HG02870 (cell line): ENCODE results near the gene CRYBG2.
"Not testable (repeated sequence)": the region's sequence is repeated elsewhere in the genome, so short reads cannot be mapped to it uniquely, and the experiment has no call there.

ENCODE experiments used
- ATAC-seq: cut with Tn5 transposase; IDR thresholded peaks from one replicate; pipeline ENCODE4 v1.9.1; 2021; ENCODE audit warnings: mild to moderate bottlenecking, moderate library complexity; ENCODE audit not compliant: unreplicated experiment

CRYBG2 gene, protein sequence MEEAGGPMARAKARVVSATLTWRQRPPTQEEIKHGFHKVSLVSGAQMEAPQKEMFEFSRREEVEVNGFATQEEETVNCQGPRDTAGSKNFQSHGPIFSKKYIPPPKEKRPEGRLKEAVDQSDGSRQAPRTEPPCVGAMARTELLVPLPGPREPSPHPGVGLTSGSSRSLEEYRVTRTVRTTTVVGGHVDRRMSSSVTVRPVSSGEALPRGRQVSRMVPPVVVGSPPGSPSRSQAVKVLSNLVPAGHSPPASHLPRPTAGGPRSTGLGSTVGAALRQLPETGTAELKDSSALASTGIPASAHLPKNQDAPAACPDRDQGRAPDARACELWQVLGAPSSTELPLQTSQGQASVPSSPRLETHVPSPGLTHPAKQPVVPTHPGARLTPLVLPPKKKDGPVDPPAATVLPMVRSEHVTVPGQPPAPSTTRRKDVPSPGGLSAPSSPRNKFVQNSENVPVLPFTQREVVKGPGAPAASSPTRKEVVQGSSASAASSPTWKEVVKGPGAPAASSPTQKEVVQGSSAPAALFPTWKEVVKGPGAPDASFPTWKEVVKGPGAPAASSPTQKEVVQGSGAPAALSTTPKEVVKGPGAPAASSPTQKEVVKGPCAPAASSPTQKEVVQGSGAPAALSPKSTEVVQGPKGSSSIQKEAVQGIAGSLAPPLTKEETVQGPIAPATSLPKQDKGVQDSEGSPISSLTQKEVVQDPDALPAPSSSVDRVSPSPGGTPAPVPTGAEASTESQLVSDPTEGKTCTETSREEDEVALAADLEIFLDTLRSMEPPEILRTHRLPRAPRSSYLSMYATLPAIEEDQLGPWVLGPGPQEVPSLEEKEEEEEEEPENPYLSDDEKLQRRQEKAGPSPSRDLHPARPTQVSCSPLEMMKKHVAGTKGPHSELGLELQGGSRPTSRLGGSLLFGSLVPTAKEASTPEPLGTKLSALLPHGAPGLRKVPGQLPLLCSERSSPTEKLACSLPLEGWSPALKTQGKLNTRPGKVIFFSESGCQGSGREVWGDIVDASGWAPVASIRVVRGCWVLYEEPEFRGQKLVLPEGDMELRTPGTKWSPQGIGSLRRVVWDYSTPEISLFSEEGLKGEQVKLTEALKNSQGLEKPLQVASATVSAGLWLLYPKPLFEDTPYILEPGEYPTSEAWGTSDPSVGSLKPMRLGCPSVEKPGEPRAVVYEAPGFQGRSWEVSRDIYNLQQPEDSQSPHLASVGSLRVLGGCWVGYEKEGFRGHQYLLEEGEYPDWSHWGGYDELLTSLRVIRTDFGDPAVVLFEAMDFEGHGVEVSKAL (N-terminal part only)

DNA sequence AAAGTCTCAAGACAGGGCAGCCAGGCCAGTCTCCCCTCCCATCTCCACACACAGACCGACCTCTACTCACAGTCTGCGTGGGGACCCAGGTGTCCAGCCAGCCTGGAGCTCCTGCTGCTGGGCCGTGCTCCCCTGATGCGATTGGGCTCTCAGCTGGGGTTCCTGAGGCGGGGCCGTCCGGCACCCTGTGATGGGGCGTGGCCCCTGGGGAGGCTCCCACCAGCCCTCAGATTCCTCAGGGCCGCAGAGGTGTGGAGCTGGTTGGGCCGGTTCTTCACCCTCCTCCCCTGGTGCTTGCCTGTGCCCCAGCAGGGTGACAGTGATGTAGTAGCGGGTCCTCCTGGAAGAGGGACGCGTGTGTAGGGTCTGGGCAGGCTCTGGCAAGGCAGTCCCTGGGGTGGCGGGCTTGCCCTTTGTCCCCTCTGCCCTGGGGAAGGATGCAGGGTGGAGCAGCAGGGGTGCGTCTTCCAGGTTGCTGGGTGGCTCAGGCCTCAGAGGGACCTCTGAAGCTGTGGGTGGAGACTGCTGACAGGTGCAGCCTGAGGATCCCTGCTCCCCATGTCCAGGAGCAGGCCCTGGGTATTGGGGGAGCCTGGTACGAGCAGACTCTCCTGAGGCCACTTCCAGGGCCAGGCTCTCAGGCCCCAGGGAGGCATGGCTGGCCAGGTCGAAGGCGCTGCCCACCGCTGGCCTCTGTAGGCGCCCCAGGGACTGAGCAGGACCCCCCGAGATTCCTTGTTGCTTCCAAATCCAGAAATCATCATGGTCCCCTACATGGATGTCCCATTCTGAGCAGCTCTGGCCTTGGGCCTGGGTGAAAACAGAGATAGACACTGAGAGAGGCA lies at the start of gene CRYBG2:
CRYBG2 (minus strand) TSS at position 155 of the 845 bp plus-strand sequence. CDS start 7,473 bp downstream, outside the sequence.
- ATAC-seq, result no peak

GRCh38 chr1:26403656-26404055 lies 49.7 kb upstream of the CRYBG2 start:
- no peak for ATAC-seq

DNA sequence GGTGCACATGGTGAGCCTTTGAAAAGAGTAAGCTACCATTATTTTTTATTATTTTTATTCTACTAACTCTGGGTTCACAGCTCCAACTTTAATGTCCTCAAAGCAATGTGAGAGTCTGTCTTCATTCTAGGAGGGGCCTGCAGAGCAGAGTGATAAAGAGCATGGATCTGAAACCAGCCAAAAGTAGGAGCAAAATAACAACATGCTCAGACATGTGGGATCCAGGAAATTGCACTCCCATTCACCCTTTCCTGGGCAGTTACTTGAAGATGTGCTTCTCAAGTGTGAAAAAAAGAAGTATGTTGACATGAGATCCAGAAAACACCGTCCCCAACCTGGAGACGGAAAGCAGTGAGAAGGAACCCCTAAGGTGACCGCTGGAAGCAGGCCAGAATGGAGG lies 48.0 kb upstream of the CRYBG2 start:
- ATAC-seq, result no peak

- ATAC-seq, result no peak
Observed at GRCh38 chr1:26399034-26399433, 45.1 kb upstream of the CRYBG2 start.

- ATAC-seq, result no peak
Observed at GRCh38 chr1:26395754-26396153, 41.8 kb upstream of the CRYBG2 start.

DNA sequence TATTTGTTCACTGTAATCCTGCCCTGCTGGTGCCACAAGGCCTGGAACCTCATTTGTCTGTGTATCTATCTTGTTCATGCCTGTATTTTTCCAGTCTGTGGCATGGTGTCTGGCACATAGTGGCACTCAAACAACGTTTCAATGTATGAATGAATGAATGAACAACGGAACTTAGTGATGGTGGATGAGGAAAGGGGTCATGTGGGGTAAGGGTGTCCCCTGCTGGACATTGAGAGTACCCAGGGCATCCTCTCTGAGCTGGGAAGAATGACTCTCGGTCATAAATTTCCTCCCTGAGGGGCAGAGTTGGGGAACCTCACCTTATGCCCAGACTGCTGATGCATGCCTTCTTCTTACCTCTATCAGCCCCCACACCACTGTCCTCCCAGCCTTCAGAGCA lies 37.5 kb upstream of the CRYBG2 start:
- no peak for ATAC-seq

GRCh38 chr1:26389604-26390247 lies 35.8 kb upstream of the CRYBG2 start:
- no peak for ATAC-seq

- no peak for ATAC-seq
Observed at GRCh38 chr1:26388791-26389445, 35.0 kb upstream of the CRYBG2 start.

GRCh38 chr1:26387447-26387846 lies 33.5 kb upstream of the CRYBG2 start:
- ATAC-seq, result no peak

DNA sequence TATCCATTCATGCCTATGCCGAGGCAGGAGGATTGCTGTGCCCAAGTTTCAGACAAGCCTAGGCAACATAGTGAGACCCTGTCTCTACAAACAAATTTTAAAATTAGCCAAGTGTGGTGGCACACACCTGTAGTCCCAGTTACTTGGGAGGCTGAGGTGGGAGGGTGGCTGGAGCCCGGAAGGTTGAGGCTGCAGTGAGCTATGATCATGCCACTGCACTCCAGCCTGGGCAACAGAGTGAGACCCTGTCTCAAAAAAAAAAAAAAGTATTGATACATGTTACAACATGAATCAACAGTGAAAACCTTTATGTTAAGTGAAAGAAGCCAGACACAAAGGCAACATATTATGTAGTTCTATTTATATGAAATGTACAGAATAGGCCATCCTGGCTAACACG lies 31.1 kb upstream of the CRYBG2 start:
- ATAC-seq, result not testable (repeated sequence)

- ATAC-seq, result no peak
Observed at GRCh38 chr1:26384076-26384475, 30.1 kb upstream of the CRYBG2 start.

- no peak for ATAC-seq
Observed at GRCh38 chr1:26378879-26379251, 24.9 kb upstream of the CRYBG2 start.

GRCh38 chr1:26378088-26378878 lies 24.4 kb upstream of the CRYBG2 start:
- peak; percentile 58 for ATAC-seq

GRCh38 chr1:26376050-26376449 lies 22.1 kb upstream of the CRYBG2 start:
- no peak for ATAC-seq

GRCh38 chr1:26375081-26375480 lies 21.2 kb upstream of the CRYBG2 start:
- ATAC-seq, result no peak

DNA sequence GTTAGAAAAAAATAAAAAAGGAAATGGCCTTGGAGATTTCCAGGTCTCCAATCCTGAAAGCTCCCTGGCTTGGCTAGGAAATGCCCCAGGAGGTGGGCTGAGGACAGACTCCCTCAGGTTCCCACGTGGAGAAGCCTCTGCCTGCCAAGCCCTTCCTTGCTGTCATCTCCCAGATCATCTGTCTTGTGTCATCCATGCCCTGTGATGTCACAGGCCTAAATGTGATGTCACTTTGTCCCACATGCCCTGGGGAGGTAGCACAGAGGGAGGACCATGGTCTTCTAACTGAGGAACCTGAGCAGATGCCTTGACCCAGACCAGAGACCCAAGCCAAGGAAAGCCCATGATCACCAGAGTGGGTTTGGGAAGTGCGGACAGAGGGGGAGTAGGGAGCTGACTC lies 20.4 kb upstream of the CRYBG2 start:
- ATAC-seq, result not testable (repeated sequence)

GRCh38 chr1:26373789-26374188 lies 19.9 kb upstream of the CRYBG2 start:
- no peak for ATAC-seq

DNA sequence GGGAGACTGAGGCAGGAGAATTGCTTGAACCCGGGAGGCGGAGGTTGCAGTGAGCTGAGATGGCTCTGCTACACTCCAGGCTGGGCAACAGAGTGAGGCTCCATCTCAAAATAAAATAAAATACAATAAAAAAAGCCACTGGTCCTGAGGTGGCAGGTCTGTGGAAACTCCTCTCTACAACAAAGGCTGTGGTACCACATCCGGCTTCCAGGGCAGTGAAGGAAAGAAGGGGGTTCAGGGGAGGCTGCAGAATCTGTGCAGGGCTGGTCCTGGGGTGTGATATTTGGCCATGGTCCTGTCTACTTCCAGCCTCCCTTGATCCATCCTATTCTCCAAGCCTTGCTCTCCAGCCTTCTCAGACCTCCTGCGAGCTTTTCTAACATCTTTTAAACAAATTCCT lies 19.4 kb upstream of the CRYBG2 start:
- ATAC-seq, result no peak
